GM12873 (cell line): ENCODE measurements around the gene PTCD3.

Experiments used
- TF ChIP-seq, protein P1 (sequence below): IDR thresholded peaks from 2 replicates; pipeline ENCODE4 v1.5.1; 2012; ENCODE audit warnings: low read depth, mild to moderate bottlenecking, moderate library complexity, low read length, control low read depth; ENCODE audit not compliant: insufficient read depth; ENCODE audit errors: missing control alignments

Gene PTCD3

DNA sequence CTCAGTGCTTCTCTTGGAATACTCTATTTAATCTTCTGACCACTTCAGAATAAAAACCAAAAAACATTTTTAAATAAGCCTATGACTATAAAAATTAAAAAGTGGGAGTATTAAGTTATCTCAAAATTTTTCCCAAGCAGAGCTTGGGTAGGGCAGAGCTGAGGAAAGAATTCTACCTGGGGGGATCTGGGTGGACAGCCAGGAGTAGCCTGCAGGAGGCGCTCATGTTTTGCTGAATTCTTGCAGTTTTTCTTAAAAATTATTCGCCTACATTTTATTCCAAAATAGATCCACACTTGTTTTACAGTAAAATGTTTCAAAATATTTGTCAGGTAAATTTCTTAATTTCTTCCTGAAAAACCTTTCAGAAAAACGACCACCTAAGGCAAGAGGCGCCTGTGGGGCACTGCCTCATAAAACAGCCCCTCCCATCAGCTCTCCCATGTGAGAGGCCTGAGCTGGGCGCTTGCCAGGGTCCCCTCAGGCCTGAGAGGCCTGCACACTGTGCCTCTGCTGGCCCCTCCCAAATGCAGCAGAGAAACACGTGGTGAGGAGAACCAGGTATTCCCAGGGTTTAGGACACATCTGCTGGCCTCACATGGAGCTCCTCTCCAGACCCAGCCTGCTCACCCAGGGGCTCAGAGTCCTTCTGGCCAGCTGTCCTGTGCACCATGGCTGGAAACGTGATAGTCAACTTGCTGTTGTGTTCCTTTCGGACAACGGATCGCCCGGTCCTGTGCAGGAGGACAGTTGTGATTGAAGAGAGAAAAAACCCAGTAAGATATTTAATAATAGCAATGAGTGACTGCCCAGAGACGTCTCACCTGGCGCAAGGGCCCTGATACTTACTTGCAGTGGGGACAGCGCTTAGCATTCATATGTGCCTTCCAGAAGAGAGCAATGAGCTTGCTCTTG, 17.8 kb upstream of the PTCD3 start:
- TF ChIP-seq, protein P1, sequence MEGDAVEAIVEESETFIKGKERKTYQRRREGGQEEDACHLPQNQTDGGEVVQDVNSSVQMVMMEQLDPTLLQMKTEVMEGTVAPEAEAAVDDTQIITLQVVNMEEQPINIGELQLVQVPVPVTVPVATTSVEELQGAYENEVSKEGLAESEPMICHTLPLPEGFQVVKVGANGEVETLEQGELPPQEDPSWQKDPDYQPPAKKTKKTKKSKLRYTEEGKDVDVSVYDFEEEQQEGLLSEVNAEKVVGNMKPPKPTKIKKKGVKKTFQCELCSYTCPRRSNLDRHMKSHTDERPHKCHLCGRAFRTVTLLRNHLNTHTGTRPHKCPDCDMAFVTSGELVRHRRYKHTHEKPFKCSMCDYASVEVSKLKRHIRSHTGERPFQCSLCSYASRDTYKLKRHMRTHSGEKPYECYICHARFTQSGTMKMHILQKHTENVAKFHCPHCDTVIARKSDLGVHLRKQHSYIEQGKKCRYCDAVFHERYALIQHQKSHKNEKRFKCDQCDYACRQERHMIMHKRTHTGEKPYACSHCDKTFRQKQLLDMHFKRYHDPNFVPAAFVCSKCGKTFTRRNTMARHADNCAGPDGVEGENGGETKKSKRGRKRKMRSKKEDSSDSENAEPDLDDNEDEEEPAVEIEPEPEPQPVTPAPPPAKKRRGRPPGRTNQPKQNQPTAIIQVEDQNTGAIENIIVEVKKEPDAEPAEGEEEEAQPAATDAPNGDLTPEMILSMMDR: peak; percentile 49

DNA sequence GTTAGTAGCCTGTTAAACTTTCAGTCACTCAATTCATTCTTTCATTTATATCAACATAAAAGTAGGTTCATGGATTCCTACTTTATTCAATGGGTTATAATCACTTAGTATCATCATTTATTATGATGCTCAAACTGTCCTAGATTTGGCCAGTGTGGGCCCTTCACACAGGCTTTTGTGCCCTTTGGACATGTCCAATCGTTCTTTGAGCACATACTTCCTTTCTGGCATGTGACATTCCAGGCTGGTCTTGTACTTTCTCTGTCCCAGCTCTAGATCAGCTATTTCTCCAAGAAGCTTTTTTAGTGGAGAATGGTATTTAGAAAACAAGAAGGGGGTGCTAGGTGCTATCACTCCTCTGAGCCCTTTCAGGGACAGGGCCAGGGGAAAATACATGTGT, 11.8 kb upstream of the PTCD3 start:
- TF ChIP-seq, protein P1: no peak

DNA sequence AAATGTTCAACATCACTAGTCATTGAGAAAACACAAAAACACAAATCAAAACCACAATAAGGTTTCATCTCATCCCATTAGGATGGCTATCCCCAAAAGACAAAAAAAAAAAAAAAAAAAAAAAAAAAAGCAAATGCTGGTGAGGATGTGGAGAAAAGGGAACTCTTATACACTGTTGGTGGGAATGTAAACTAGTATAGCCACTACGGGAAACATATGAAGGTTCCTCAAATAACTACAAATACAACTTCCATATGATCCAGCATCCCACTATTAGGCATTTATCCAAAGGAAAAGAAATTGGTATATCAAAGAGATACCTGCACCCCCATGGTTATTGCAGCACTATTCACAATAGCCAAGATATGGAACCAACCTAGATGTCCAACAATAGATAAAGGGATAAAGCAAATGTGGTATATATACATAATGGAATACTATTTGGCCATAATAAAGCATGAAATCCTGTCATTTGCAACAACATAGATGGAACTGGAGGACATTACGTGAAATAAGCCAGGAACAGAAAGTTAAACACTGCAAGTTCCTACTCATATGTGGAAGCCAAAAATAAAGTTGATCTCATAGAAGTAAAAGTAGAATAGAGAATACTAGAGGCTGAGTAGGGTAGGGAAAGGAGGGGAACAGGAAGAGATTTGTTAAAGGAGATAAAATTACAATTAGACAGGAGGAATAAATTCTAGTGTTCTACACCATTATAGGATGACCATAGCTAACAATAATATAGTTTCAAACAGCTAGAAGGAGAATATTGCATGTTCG, 8.7 kb upstream of the PTCD3 start:
- TF ChIP-seq, protein P1: no peak

DNA sequence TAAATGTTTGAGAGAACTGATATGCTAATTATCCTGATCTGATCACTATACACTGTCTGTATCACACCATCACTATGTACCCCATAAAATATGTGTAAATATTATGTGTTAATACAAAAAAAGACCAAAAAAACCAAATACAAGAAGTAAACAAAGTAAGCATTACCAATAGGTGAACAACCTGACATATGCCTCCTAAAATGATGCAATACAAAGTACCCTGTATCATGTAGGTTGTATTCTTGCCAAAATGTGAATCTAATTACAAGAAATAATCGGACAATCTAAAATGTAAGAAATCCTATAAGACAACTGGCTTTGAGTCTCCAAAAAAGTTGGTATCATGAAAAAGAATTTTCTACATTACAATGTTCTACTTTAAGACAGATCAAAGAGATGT, 8.1 kb upstream of the PTCD3 start:
- TF ChIP-seq, protein P1: no peak

DNA sequence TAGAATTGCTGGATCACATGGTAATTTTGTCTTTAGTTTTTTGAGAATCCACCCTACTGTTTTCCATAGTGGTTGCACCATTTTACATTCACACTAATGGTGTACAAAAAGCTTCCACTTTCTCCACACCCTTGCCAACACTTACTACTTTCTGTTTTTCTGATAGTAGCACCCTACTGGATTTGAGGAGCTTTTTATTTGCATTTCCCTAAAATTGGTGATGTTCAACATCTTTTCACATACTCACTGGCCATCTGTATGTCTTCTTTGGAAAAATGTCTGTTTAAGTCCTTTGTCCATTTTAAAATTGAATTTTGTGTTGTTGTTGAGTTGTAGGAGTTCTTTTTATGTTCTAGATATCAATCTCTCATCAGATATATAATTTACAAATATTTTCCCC, 3.9 kb upstream of the PTCD3 start:
- TF ChIP-seq, protein P1: no peak

DNA sequence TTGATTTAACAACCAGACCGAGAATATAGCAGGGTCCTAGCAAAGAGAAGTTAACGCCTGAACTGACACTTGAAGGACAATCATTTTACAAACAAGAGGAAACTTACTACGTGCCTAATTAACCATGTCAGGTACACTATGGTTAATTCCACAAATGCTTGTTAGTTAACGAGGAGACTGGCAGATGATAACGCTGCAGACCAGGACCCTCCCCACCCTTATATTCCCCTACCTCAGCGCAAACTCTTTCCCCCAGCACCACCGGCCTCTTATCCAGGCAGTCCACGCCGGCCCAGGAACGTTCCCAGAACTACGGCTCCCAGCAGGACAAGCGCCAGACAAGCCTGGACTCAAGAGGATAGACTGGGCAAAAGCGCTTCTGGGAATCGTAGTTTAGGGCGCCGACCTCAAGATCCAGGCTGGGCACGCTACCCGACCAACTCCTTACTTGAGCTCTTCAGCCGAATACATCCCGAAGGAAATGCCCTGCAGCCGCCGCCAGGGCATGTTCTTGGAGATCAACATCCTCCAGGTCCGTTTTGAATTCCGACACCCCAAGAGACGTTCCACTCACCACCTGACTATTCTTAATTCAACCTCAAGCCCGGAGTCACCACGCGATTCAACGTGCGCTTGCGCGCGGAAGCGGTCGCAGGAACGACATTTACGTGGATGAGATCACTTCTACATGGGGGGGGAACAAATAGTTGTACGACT, 625 bp upstream of the PTCD3 start, which contains the start of gene POLR1A:
TSS of gene POLR1A (minus strand) at position 635 of the 717 bp plus-strand sequence. CDS start at position 525, 110 bp downstream.
- TF ChIP-seq, protein P1: peak; percentile 15

DNA sequence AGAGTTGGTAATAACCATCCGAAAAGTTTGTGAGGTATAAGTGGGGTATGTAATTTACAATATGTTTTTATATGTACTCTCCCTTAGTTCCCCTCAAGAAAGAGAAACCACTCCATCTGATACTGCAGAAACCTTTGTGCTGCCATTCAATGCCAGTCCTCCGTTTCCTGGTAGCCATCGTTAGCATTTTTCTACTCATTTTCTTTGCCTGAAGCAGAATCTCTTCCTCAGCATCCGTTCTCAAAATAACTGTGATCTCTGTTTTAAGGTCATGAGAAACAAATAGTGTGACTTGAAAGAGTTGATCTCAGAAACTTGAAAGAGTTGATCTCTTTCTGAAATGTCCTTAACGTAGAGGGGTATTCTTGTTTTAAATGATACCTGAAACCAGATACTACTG, 996 bp downstream of the PTCD3 start:
- TF ChIP-seq, protein P1: no peak
